HG02571 (cell line): ENCODE data around the gene RALGAPA2.

Experiments
- ATAC-seq: cut with Tn5 transposase; IDR thresholded peaks from one replicate; pipeline ENCODE4 v1.9.1; 2021; ENCODE audit warnings: mild to moderate bottlenecking, moderate library complexity; ENCODE audit not compliant: unreplicated experiment

The RALGAPA2 gene

GRCh38 chr20:20446425-20447015, 265.9 kb downstream of the RALGAPA2 start:
- no peak for ATAC-seq

GRCh38 chr20:20446001-20446400, 266.4 kb downstream of the RALGAPA2 start:
- no peak for ATAC-seq

DNA sequence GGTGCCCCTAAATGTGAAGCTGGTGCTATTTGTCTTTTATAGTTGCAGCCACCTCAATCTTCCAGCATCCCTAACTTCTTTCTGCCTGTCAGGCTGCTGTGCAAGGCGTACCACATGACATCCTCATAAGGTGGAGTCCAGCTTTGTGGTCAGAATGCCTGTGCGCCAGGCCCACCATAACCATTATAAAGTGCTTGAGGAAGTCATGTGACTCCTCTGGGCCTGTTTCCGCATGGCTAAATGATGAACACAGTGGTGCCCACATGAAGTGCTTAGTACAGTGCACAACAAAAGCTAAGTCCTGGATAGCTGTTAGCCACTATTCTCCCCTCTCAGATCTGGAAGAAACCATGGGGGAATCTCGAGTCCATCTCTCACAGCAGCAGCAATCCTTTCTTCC, 268.9 kb downstream of the RALGAPA2 start:
- ATAC-seq, result no peak

DNA sequence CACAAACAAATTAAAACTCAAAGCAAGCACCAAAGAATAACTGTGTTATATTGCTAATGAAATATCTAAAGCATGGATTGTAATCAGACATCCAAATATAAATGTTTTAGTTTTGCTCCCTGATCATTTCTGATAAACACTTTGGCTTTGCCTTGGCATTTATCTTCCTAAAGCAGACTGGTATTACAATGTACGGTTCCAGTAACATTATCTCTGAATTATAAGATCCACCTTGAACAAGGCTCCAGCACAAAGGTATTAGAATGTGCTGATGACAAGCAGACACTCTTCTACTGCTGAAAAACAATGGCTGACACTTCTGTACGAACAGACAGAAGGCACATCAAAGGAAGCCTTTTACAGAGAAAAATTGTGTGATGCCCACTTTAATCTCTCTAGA, 270.0 kb downstream of the RALGAPA2 start:
- ATAC-seq, result no peak

DNA sequence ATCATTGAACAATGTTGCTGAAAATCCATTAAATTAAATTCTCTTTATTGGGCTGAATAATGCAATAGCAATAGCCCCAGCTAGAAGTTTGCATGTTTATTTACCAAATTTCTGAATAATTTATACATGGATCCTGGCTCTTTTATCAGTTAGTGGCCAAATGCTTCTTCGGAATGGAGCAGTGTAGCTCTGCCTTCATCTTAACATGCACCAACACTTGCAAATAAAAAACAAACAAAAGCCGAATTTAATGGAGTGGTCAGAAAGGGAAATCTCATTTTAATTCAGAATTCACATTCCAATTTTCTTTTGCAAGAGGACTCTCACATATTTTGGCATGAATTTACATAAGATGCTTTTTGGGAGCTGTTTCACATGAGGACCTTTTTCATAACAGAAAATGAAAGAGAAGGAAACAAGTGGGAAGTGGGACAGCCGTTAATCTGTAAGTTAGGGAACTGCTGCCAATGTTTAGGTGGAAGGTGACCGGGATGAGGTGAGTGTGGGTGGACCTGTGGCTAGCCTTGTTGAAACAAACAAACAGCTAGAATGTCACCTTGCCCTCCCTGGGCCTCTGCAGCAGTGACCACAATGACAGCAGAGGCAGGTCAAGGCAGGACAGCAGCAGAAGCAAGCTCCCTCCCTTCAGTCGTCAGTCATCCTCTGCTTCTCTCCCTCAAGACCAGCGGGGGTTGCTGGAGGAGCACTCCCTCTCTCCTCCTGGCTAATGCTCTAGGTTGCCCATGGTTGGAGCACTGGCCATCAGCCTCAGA, 271.4 kb downstream of the RALGAPA2 start:
- no peak for ATAC-seq

DNA sequence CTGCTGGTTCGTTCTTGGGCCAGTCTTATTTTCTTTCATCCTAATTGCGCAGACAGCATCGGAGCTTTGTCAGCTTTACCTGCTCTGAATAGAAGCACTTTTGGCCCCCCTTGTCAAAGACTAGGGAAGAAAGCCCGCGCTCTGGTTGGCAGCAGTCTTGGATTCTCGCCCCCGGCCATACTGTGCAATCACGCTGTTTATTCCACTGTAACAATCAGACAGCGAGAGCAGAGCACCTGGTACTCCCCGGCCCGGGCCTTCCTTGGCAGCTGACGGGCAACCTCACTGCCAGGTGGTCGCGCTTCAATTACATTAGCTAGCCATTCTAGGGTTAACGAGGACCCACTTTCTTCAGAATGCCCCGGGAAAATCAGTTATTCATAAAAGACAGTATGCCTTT, 272.0 kb downstream of the RALGAPA2 start:
- no peak for ATAC-seq

GRCh38 chr20:20439602-20440190, 272.7 kb downstream of the RALGAPA2 start:
- no peak for ATAC-seq

DNA sequence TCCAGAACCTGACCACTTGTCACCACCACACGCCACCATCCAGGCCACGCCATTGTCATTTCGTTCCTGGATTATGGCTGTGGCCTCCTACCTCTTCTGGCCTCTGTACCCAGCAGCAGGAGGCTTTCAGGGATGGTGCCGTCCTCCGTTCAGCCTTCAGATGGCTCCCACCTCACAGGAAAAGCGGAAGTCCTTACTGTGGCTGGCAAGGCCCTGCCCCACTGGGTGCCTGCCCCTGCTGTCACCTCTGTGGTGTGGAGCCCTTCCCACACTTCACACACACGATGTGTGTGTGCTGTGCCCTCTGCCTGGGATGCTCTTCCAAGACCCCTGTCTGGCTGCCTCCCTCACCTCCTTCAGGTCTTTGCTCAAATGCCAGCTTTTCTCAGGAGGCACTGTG, 275.1 kb downstream of the RALGAPA2 start:
- ATAC-seq, result no peak

GRCh38 chr20:20436689-20437088, 275.8 kb downstream of the RALGAPA2 start:
- ATAC-seq, result no peak

- no peak for ATAC-seq
These were observed 277.0 kb downstream of the RALGAPA2 start for GRCh38 chr20:20435453-20435852.

DNA sequence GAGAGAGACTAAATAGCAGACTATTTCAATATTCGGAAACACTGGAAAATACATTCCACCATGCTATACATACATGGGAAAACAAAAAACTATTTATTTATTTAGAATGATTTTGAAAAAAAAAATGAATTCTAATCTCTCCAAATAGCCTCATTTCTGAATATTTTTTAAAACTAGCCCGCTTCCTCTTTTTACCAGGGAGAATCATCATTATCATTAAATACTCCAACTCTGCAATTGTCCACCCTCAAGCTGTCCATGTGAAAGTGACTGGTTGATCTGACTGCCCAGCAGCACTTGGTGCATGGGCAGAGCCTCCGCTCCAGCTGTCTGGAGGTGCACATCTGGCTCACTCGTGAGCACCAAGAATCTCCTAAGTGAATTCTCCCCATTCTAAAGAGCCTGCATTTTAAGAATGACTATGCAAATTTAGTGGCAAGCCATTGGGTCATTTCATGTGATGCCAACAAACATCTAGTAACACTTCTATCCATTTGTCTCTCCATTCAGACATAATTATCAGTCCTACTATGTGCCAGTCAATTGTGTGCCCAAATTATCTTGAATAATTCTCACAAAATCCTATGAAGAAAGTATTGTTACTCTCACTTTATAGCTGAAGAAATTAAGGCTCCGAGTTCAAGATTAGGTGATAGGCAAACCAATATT, 279.7 kb downstream of the RALGAPA2 start:
- no peak for ATAC-seq

DNA sequence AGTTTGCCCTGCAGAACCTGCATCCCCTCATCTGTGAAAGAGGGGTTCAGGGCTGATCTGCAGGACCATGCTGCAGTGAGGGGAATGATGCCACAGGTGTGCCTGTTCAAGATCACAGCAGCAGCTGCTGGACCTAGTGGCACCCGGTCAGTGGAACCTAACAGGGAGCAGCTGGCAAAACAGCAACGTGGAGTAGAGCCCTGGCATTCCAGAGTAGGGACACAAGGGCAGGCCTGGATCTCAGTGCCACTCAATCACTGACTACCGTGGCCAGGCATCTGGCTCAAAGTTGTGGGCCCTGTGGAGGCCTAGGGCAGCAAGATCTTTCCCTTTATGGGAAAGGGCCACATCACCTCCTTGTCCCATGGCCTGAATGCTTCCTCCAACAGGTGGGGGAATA, 282.4 kb downstream of the RALGAPA2 start:
- ATAC-seq, result no peak

- no peak for ATAC-seq
These were observed 284.4 kb downstream of the RALGAPA2 start for GRCh38 chr20:20428067-20428466.

DNA sequence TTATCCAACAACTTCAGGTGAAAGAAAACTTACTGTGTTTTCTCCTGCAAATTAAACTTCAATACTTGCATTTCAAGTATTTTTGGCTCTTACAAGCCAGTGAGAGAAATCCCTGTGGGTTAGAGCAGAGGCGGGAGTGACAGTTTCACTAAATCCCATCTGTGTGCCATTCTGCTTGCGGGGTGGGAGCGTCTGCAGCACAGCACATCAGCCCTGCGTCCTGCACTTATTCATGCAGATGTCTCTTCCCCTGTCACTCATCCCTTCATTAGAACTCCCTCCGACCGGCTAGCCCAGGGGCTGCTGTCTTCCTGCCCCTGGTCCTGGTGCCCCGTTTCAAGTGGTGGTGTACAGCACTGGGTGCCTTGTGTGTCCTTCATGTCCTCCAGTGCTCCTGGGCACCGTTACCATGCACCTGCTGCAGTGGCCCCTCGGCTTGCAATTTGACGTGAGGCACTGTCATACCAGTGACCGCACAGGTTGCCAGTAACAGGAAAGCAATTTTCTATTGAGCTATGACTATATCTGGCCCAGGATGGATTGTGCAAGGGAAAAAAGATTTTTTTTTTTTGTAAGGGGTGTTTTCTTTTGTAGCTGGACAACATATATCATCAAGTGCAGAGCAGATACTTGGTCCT, 285.1 kb downstream of the RALGAPA2 start:
- no peak for ATAC-seq

DNA sequence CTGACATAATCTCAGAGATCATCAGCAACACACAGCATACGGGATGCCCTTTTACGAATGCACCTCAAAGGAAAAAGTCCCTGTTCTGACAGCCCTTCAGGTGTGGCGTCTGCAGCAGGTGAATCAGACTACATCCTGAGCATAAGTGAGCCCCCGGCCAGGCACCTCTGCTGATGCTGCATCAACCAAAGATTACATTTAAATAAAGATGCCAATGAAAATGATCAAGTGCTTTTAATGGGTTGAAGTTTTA, 285.9 kb downstream of the RALGAPA2 start:
- ATAC-seq, result no peak

DNA sequence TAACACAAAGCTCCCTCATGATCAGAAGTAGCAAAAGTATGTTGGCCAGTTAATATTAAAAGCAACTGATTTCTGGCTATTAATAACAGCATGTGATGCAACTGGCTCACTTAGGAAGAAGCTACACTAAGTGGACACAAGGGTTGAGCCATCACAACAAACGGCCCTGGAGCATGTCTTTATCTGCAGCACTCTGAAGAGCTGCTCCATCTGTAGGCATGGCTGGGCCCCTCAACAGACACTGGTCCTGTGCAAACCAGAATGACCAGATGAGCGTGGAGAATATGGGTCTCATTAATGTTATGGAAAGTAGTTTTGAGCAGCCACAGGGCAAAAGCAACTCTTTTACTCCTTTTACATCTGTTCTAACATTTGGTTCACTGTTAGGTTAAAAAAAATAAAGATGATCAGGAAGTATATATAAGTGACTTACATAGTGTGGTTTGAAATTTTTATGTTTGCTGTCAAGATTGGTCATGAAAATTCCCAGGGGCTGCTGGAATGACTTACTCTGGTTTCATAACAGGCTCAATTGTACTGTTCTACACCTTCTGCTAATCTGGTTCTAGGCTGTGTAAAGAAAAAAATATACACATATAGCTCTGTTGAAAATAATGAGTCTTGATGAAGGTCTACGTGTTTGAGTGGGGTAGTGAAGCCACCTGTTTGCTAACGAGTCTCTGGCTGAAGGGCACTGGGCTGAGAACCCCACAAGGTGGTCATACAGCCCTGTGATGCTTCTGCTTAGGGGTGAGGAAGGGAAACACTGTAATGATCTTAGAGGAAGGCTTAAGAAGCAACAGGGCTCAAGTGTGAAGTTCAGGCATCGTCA, 286.4 kb downstream of the RALGAPA2 start:
- no peak for ATAC-seq

GRCh38 chr20:20423117-20423516, 289.3 kb downstream of the RALGAPA2 start:
- ATAC-seq, result no peak

DNA sequence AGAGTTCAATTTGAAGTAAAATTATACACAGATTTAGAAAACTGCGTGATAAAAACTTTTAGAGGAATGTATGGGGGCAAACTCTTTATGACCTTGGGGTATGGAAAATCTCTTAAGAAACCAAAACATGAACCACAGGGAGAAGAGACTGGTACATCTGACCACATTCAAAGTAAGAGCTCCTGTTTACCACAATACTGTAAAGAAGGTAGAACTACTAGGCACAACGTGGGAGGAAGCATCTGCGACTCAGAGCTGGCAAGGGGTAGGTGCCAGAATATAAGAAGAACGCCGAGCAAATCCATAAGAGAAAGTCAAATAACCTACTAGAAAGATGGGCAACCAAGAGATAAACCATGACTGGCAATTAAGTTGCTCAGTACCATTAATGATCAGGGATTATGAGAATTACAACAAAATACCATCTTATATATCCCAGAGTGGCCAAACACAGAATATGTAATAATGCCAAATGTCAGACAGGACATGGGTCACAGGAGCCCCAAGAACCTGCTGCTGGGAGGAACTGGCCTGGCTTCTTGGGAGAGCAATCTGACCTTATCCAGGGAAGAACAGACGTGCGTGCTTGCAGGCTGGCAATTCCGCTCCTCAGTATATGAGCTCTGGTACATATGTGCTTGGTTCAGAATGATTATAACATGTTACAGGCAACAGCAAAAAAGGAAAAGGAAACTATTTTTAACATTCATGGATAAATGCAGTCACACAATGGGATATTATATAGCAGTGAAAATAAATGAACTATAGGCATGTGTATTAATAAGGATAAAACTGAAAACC, 294.4 kb downstream of the RALGAPA2 start:
- ATAC-seq, result no peak

- no peak for ATAC-seq
These were observed 297.1 kb downstream of the RALGAPA2 start for GRCh38 chr20:20415321-20415720.

GRCh38 chr20:20414640-20415220, 297.7 kb downstream of the RALGAPA2 start:
- ATAC-seq, result no peak
